Stimulated activated memory B cell treated with anti-CD40 and anti-IgM and Interleukin-4, amounts not matched to agents 10 μg/mL and 1 μg/mL and 100 μg/mL, for 72 hours (primary cell): ENCODE results near the gene KCNJ6.
"Not testable (repeated sequence)": the region's sequence is repeated elsewhere in the genome, so short reads cannot be mapped to it uniquely, and the experiment has no call there.

Source experiments
- ATAC-seq: fragments of 150-1000 bp; cut with Tn5 transposase; 2 replicates; pipeline ENCODE4 v1.10.0; 2021
- H3K27ac Mint-ChIP-seq: one replicate; pipeline ENCODE4 v1.8.0; 2022; ENCODE audit warnings: mild to moderate bottlenecking, mixed read lengths
- H3K27me3 Mint-ChIP-seq: one replicate; pipeline ENCODE4 v1.8.0; 2022; ENCODE audit warnings: mixed read lengths
- H3K36me3 Mint-ChIP-seq: one replicate; pipeline ENCODE4 v1.8.0; 2022; ENCODE audit warnings: mixed read lengths
- H3K4me1 Mint-ChIP-seq: one replicate; pipeline ENCODE4 v1.8.0; 2022; ENCODE audit warnings: mixed read lengths
- H3K4me3 Mint-ChIP-seq: one replicate; pipeline ENCODE4 v1.8.0; 2022; ENCODE audit warnings: mild to moderate bottlenecking, moderate library complexity, mixed read lengths
- H3K9me3 Mint-ChIP-seq: one replicate; pipeline ENCODE4 v1.8.0; 2022; ENCODE audit warnings: mixed read lengths

KCNJ6 gene

GRCh38 chr21:37916310-37917051, at the start of gene KCNJ6:
Gene KCNJ6, minus strand, starts transcription at chr21:37916457. Its CDS starts 75,775 bp downstream, at chr21:37840682.
- peaks cover 6% of the 10 kb centered on the region for H3K4me1 Mint-ChIP-seq
- H3K9me3 Mint-ChIP-seq: no peaks in the 10 kb centered on the region
- no peaks in the 10 kb centered on the region for H3K36me3 Mint-ChIP-seq
- no peak within 1 kb of the TSS for H3K27ac Mint-ChIP-seq
- H3K27me3 Mint-ChIP-seq: peaks cover 43% of the 10 kb centered on the region
- ATAC-seq: no peak
- H3K4me3 Mint-ChIP-seq: no peak within 1 kb of the TSS

- Mint-ChIP-seq H3K9me3 (no peaks in the 10 kb centered on the region), H3K4me3 (no peak overlapping the region), H3K4me1 (no peaks in the 10 kb centered on the region), H3K27me3 (no peaks in the 10 kb centered on the region), H3K36me3 (no peaks in the 10 kb centered on the region), H3K27ac (no peak overlapping the region)
- no peak for ATAC-seq
These were observed 49.0 kb upstream of the KCNJ6 start for GRCh38 chr21:37965088-37965805.

- Mint-ChIP-seq H3K9me3 (no peaks in the 10 kb centered on the region), H3K27me3 (no peaks in the 10 kb centered on the region), H3K4me1 (no peaks in the 10 kb centered on the region), H3K36me3 (no peaks in the 10 kb centered on the region), H3K27ac (no peak overlapping the region), H3K4me3 (no peak overlapping the region)
- ATAC-seq: no peak
These were observed 42.3 kb upstream of the KCNJ6 start for GRCh38 chr21:37958537-37958936.

- ATAC-seq: no peak
- H3K27ac Mint-ChIP-seq: no peak overlapping the region
- H3K4me1 Mint-ChIP-seq: no peaks in the 10 kb centered on the region
- no peak overlapping the region for H3K4me3 Mint-ChIP-seq
- H3K27me3 Mint-ChIP-seq: no peaks in the 10 kb centered on the region
- no peaks in the 10 kb centered on the region for H3K36me3 Mint-ChIP-seq
- no peaks in the 10 kb centered on the region for H3K9me3 Mint-ChIP-seq
These were observed 40.5 kb upstream of the KCNJ6 start for GRCh38 chr21:37956772-37957171.

GRCh38 chr21:37945036-37945435, 28.8 kb upstream of the KCNJ6 start:
- no peak overlapping the region for H3K4me3 Mint-ChIP-seq
- H3K27me3 Mint-ChIP-seq: no peaks in the 10 kb centered on the region
- no peak overlapping the region for H3K27ac Mint-ChIP-seq
- no peaks in the 10 kb centered on the region for H3K4me1 Mint-ChIP-seq
- no peak for ATAC-seq
- peaks cover 3% of the 10 kb centered on the region for H3K9me3 Mint-ChIP-seq
- no peaks in the 10 kb centered on the region for H3K36me3 Mint-ChIP-seq

GRCh38 chr21:37944496-37944895, 28.2 kb upstream of the KCNJ6 start:
- no peak overlapping the region for H3K4me3 Mint-ChIP-seq
- no peak for ATAC-seq
- H3K27me3 Mint-ChIP-seq: no peaks in the 10 kb centered on the region
- H3K4me1 Mint-ChIP-seq: no peaks in the 10 kb centered on the region
- no peak overlapping the region for H3K27ac Mint-ChIP-seq
- peaks cover 8% of the 10 kb centered on the region for H3K9me3 Mint-ChIP-seq
- H3K36me3 Mint-ChIP-seq: no peaks in the 10 kb centered on the region

- Mint-ChIP-seq H3K4me1 (no peaks in the 10 kb centered on the region), H3K36me3 (no peaks in the 10 kb centered on the region), H3K4me3 (no peak overlapping the region), H3K9me3 (peaks cover 8% of the 10 kb centered on the region), H3K27me3 (no peaks in the 10 kb centered on the region), H3K27ac (no peak overlapping the region)
- ATAC-seq: no peak
These were observed 24.4 kb upstream of the KCNJ6 start for GRCh38 chr21:37940691-37941090.

GRCh38 chr21:37939838-37940237, 23.6 kb upstream of the KCNJ6 start:
- Mint-ChIP-seq H3K4me1 (no peaks in the 10 kb centered on the region), H3K36me3 (no peaks in the 10 kb centered on the region), H3K9me3 (peaks cover 8% of the 10 kb centered on the region), H3K27me3 (no peaks in the 10 kb centered on the region), H3K4me3 (no peak overlapping the region), H3K27ac (no peak overlapping the region)
- ATAC-seq: no peak

- Mint-ChIP-seq H3K9me3 (peaks cover 8% of the 10 kb centered on the region), H3K27ac (no peak overlapping the region), H3K27me3 (no peaks in the 10 kb centered on the region), H3K4me3 (no peak overlapping the region), H3K4me1 (no peaks in the 10 kb centered on the region), H3K36me3 (no peaks in the 10 kb centered on the region)
- no peak for ATAC-seq
These were observed 23.0 kb upstream of the KCNJ6 start for GRCh38 chr21:37939251-37939650.

GRCh38 chr21:37937668-37938067, 21.4 kb upstream of the KCNJ6 start:
- Mint-ChIP-seq H3K36me3 (no peaks in the 10 kb centered on the region), H3K27me3 (no peaks in the 10 kb centered on the region), H3K27ac (no peak overlapping the region), H3K4me1 (no peaks in the 10 kb centered on the region), H3K4me3 (no peak overlapping the region), H3K9me3 (peaks cover 16% of the 10 kb centered on the region)
- ATAC-seq: no peak

- Mint-ChIP-seq H3K27ac (no peak overlapping the region), H3K27me3 (no peaks in the 10 kb centered on the region), H3K4me3 (no peak overlapping the region), H3K4me1 (no peaks in the 10 kb centered on the region), H3K9me3 (peaks cover 20% of the 10 kb centered on the region), H3K36me3 (no peaks in the 10 kb centered on the region)
- ATAC-seq: no peak
These were observed 19.9 kb upstream of the KCNJ6 start for GRCh38 chr21:37936010-37936785.

GRCh38 chr21:37932936-37933335, 16.7 kb upstream of the KCNJ6 start:
- ATAC-seq: no peak
- H3K9me3 Mint-ChIP-seq: peaks cover 16% of the 10 kb centered on the region
- no peaks in the 10 kb centered on the region for H3K27me3 Mint-ChIP-seq
- H3K4me1 Mint-ChIP-seq: no peaks in the 10 kb centered on the region
- no peak overlapping the region for H3K4me3 Mint-ChIP-seq
- no peak overlapping the region for H3K27ac Mint-ChIP-seq
- H3K36me3 Mint-ChIP-seq: no peaks in the 10 kb centered on the region

- H3K27me3 Mint-ChIP-seq: no peaks in the 10 kb centered on the region
- no peaks in the 10 kb centered on the region for H3K36me3 Mint-ChIP-seq
- H3K9me3 Mint-ChIP-seq: peaks cover 8% of the 10 kb centered on the region
- H3K4me3 Mint-ChIP-seq: no peak overlapping the region
- ATAC-seq: no peak
- H3K27ac Mint-ChIP-seq: no peak overlapping the region
- H3K4me1 Mint-ChIP-seq: no peaks in the 10 kb centered on the region
These were observed 11.5 kb upstream of the KCNJ6 start for GRCh38 chr21:37927711-37928110.

- H3K27ac Mint-ChIP-seq: no peak overlapping the region
- no peak for ATAC-seq
- H3K36me3 Mint-ChIP-seq: no peaks in the 10 kb centered on the region
- no peaks in the 10 kb centered on the region for H3K9me3 Mint-ChIP-seq
- no peaks in the 10 kb centered on the region for H3K4me1 Mint-ChIP-seq
- peaks cover 16% of the 10 kb centered on the region for H3K27me3 Mint-ChIP-seq
- H3K4me3 Mint-ChIP-seq: no peak overlapping the region
These were observed 4.8 kb upstream of the KCNJ6 start for GRCh38 chr21:37921091-37921490.

GRCh38 chr21:37920302-37920701, 4.0 kb upstream of the KCNJ6 start:
- H3K4me1 Mint-ChIP-seq, H3K27ac Mint-ChIP-seq, H3K36me3 Mint-ChIP-seq, H3K4me3 Mint-ChIP-seq, H3K9me3 Mint-ChIP-seq, ATAC-seq: not testable (repeated sequence)
- peaks cover 24% of the 10 kb centered on the region for H3K27me3 Mint-ChIP-seq
